Activated CD4-positive, alpha-beta T cell treated with anti-CD3 and anti-CD28 coated beads for 36 hours (primary cell): ENCODE measurements around the gene ALKBH7. TPM values are rescaled to one million over a fixed set of nuclear protein-coding genes. Genes with fewer than 3 reads are reported as not detected.
"Not testable (repeated sequence)": the region's sequence is repeated elsewhere in the genome, so short reads cannot be mapped to it uniquely, and the experiment has no call there.

Source experiments
- ATAC-seq: fragments of 200-7000 bp; cut with Tn5 transposase; one replicate; pipeline ENCODE4 v1.10.0; 2021; ENCODE audit warnings: mild to moderate bottlenecking, moderate library complexity
- CTCF ChIA-PET: fragments of 350-600 bp; sonication (Branson Sonifier 250); formaldehyde crosslinking; loops from one replicate; lab custom pipeline; 2021; ENCODE audit warnings: antibody characterized with exemption; lab: Charles Lee
- POLR2A ChIA-PET: fragments of 350-600 bp; sonication (Branson Sonifier 250); formaldehyde crosslinking; loops from one replicate; lab custom pipeline; 2021; ENCODE audit warnings: antibody characterized with exemption, inconsistent platforms; lab: Charles Lee
- DNase-seq: peaks from one replicate; pipeline ENCODE4 v3.0.0-alpha.2; 2020
- H3K27ac Mint-ChIP-seq: one replicate; pipeline ENCODE4 v1.8.0; 2021; ENCODE audit warnings: mixed read lengths
- H3K27me3 Mint-ChIP-seq: one replicate; pipeline ENCODE4 v1.8.0; 2021; ENCODE audit warnings: mixed read lengths
- H3K36me3 Mint-ChIP-seq: one replicate; pipeline ENCODE4 v1.8.0; 2021; ENCODE audit warnings: low read depth, mixed read lengths
- H3K4me1 Mint-ChIP-seq: one replicate; pipeline ENCODE4 v1.8.0; 2021; ENCODE audit warnings: mixed read lengths
- H3K4me3 Mint-ChIP-seq: one replicate; pipeline ENCODE4 v1.8.0; 2021; ENCODE audit warnings: mild to moderate bottlenecking, moderate library complexity, mixed read lengths
- H3K9me3 Mint-ChIP-seq: one replicate; pipeline ENCODE4 v1.8.0; 2021; ENCODE audit warnings: low read depth, mixed read lengths
- intact Hi-C, 2 experiments: fragments of 100-400 bp; cut with DNase I in 1 of 2; cut with micrococcal nuclease in 1 of 2; formaldehyde crosslinking; loops; one replicate each; pipeline versions ENCODE4 v1.14.2 to v1.15.1; 2022 to 2024; cut with DNase I, micrococcal nuclease
- total RNA-seq, 2 experiments: library from RNA; stranded (reverse); gene quantifications; one replicate each; pipeline ENCODE4 v1.2.3, GENCODE V29; 2021

ALKBH7 gene
- total RNA-seq, 2 experiments from 2014 or later = 22.8 to 44.7 TPM

GRCh38 chr19:6400062-6400944 is 27.7 kb downstream of the ALKBH7 start:
- H3K4me3 Mint-ChIP-seq, H3K4me1 Mint-ChIP-seq, H3K9me3 Mint-ChIP-seq, H3K27me3 Mint-ChIP-seq, H3K27ac Mint-ChIP-seq, ATAC-seq, DNase-seq, intact Hi-C loops, H3K36me3 Mint-ChIP-seq: not testable (repeated sequence)
- CTCF ChIA-PET = interaction anchor here (0.7 kb wide), 1 partner anchor 21 kb away, joined by 5 read pairs; no protein-coding TSS in a partner anchor
- POLR2A ChIA-PET = interaction anchor here (0.6 kb wide), 1 partner anchor 1205 kb away, joined by 5 read pairs; no protein-coding TSS in a partner anchor

- ATAC-seq = no peak
These were observed 29.5 kb downstream of the ALKBH7 start for GRCh38 chr19:6402058-6402457.

GRCh38 chr19:6402837-6403608 is 30.4 kb downstream of the ALKBH7 start:
- Mint-ChIP-seq H3K4me3 (no peak overlapping the region), H3K4me1 (no peaks in the 10 kb centered on the region), H3K27me3 (no peaks in the 10 kb centered on the region), H3K27ac (no peak overlapping the region), H3K9me3 (no peaks in the 10 kb centered on the region), H3K36me3 (no peaks in the 10 kb centered on the region)
- no peak for DNase-seq
- ChIA-PET POLR2A (interaction anchor here (1.0 kb wide), 1 partner anchor 18 kb away, joined by 3 read pairs; no protein-coding TSS in a partner anchor), CTCF (no interaction called here)
- intact Hi-C loops = no loop called here
- ATAC-seq = no peak

More at GRCh38 chr19:6402058-6402457, 29.5 kb downstream of the ALKBH7 start:
- Mint-ChIP-seq H3K4me3 (no peak overlapping the region), H3K27me3 (no peaks in the 10 kb centered on the region), H3K36me3 (no peaks in the 10 kb centered on the region), H3K27ac (no peak overlapping the region), H3K9me3 (no peaks in the 10 kb centered on the region), H3K4me1 (no peaks in the 10 kb centered on the region)
- ChIA-PET POLR2A (no interaction called here), CTCF (interaction anchor here (0.6 kb wide), 1 partner anchor 121 kb away, joined by 3 read pairs; no protein-coding TSS in a partner anchor)
- intact Hi-C loops = no loop called here
- DNase-seq = no peak

- H3K4me1 Mint-ChIP-seq = no peaks in the 10 kb centered on the region
- no peak overlapping the region for H3K4me3 Mint-ChIP-seq
- DNase-seq (no peak), ATAC-seq (no peak)
- H3K27me3 Mint-ChIP-seq = no peaks in the 10 kb centered on the region
- no peaks in the 10 kb centered on the region for H3K36me3 Mint-ChIP-seq
- H3K9me3 Mint-ChIP-seq = no peaks in the 10 kb centered on the region
- CTCF ChIA-PET = no interaction called here
- intact Hi-C loops = no loop called here
- POLR2A ChIA-PET = no interaction called here
- H3K27ac Mint-ChIP-seq = no peak overlapping the region
These were observed 33.8 kb downstream of the ALKBH7 start for GRCh38 chr19:6406401-6406800.

- peaks cover 5% of the 10 kb centered on the region for H3K36me3 Mint-ChIP-seq
- intact Hi-C loops = no loop called here
- CTCF ChIA-PET = interaction anchor here (0.7 kb wide), 1 partner anchor 10 kb away, joined by 3 read pairs; no protein-coding TSS in a partner anchor
These were observed 36.8 kb downstream of the ALKBH7 start for GRCh38 chr19:6409346-6409745.

GRCh38 chr19:6412061-6412446 is 39.5 kb downstream of the ALKBH7 start:
- Mint-ChIP-seq H3K36me3 (peaks cover 18% of the 10 kb centered on the region), H3K4me1 (no peaks in the 10 kb centered on the region), H3K4me3 (no peak overlapping the region), H3K27me3 (no peaks in the 10 kb centered on the region), H3K9me3 (no peaks in the 10 kb centered on the region), H3K27ac (no peak overlapping the region)
- POLR2A ChIA-PET = no interaction called here
- intact Hi-C loops = no loop called here
- DNase-seq (no peak), ATAC-seq (peak; percentile 24)
- CTCF ChIA-PET = interaction anchor here (0.6 to 1.0 kb wide), 4 partner anchors 15 to 603 kb away, joined by 3 to 4 read pairs (median 4); partner anchors contain the start of gene ALKBH7

More at GRCh38 chr19:6409346-6409745, 36.8 kb downstream of the ALKBH7 start:
- no peak overlapping the region for H3K27ac Mint-ChIP-seq
- no peaks in the 10 kb centered on the region for H3K27me3 Mint-ChIP-seq
- DNase-seq (no peak), ATAC-seq (no peak)
- POLR2A ChIA-PET = interaction anchor here (0.7 kb wide), 2 partner anchors 10 to 301 kb away, joined by 3 to 5 read pairs; no protein-coding TSS in a partner anchor
- no peak overlapping the region for H3K4me3 Mint-ChIP-seq
- H3K4me1 Mint-ChIP-seq = no peaks in the 10 kb centered on the region
- no peaks in the 10 kb centered on the region for H3K9me3 Mint-ChIP-seq

- no peaks in the 10 kb centered on the region for H3K9me3 Mint-ChIP-seq
- ChIA-PET CTCF (interaction anchor here (0.5 to 1.0 kb wide), 5 partner anchors 16 to 816 kb away, joined by 3 to 4 read pairs (median 3); partner anchors contain the start of gene ALKBH7), POLR2A (no interaction called here)
- intact Hi-C loops = no loop called here
- no peaks in the 10 kb centered on the region for H3K4me1 Mint-ChIP-seq
- ATAC-seq (peak; percentile 89), DNase-seq (peak; percentile 75)
- H3K36me3 Mint-ChIP-seq = peaks cover 19% of the 10 kb centered on the region
- no peak overlapping the region for H3K4me3 Mint-ChIP-seq
- H3K27me3 Mint-ChIP-seq = no peaks in the 10 kb centered on the region
- H3K27ac Mint-ChIP-seq = no peak overlapping the region
These were observed 40.0 kb downstream of the ALKBH7 start for GRCh38 chr19:6412447-6413091.

- ATAC-seq (no peak), DNase-seq (no peak)
- no peaks in the 10 kb centered on the region for H3K27me3 Mint-ChIP-seq
- intact Hi-C loops = no loop called here
- POLR2A ChIA-PET = no interaction called here
- H3K9me3 Mint-ChIP-seq = no peaks in the 10 kb centered on the region
- CTCF ChIA-PET = no interaction called here
- H3K27ac Mint-ChIP-seq = no peak overlapping the region
- no peak overlapping the region for H3K4me3 Mint-ChIP-seq
- no peaks in the 10 kb centered on the region for H3K4me1 Mint-ChIP-seq
- peaks cover 24% of the 10 kb centered on the region for H3K36me3 Mint-ChIP-seq
These were observed 40.7 kb downstream of the ALKBH7 start for GRCh38 chr19:6413291-6413690.

- intact Hi-C loops = no loop called here
- no peaks in the 10 kb centered on the region for H3K27me3 Mint-ChIP-seq
- no peaks in the 10 kb centered on the region for H3K4me1 Mint-ChIP-seq
- peaks cover 30% of the 10 kb centered on the region for H3K36me3 Mint-ChIP-seq
- ChIA-PET POLR2A (no interaction called here), CTCF (no interaction called here)
- no peak for DNase-seq
- no peak overlapping the region for H3K27ac Mint-ChIP-seq
- H3K9me3 Mint-ChIP-seq = no peaks in the 10 kb centered on the region
- H3K4me3 Mint-ChIP-seq = no peak overlapping the region
- no peak for ATAC-seq
These were observed 41.4 kb downstream of the ALKBH7 start for GRCh38 chr19:6413721-6414643.

- H3K9me3 Mint-ChIP-seq = no peaks in the 10 kb centered on the region
- CTCF ChIA-PET = no interaction called here
- H3K4me3 Mint-ChIP-seq = no peak overlapping the region
- H3K4me1 Mint-ChIP-seq = no peaks in the 10 kb centered on the region
- POLR2A ChIA-PET = no interaction called here
- peaks cover 39% of the 10 kb centered on the region for H3K36me3 Mint-ChIP-seq
- ATAC-seq (no peak), DNase-seq (no peak)
- no peaks in the 10 kb centered on the region for H3K27me3 Mint-ChIP-seq
- no peak overlapping the region for H3K27ac Mint-ChIP-seq
- intact Hi-C loops = no loop called here
These were observed 42.4 kb downstream of the ALKBH7 start for GRCh38 chr19:6414793-6415590.
